Embryonic facial prominence (tissue), 1 donor: ENCODE measurements around the gene TCAP.

Experiments used
- DNase-seq: peaks from one replicate; pipeline ENCODE4 v3.0.0-alpha.2; 2016; ENCODE audit errors: extremely low spot score

TCAP gene

DNA sequence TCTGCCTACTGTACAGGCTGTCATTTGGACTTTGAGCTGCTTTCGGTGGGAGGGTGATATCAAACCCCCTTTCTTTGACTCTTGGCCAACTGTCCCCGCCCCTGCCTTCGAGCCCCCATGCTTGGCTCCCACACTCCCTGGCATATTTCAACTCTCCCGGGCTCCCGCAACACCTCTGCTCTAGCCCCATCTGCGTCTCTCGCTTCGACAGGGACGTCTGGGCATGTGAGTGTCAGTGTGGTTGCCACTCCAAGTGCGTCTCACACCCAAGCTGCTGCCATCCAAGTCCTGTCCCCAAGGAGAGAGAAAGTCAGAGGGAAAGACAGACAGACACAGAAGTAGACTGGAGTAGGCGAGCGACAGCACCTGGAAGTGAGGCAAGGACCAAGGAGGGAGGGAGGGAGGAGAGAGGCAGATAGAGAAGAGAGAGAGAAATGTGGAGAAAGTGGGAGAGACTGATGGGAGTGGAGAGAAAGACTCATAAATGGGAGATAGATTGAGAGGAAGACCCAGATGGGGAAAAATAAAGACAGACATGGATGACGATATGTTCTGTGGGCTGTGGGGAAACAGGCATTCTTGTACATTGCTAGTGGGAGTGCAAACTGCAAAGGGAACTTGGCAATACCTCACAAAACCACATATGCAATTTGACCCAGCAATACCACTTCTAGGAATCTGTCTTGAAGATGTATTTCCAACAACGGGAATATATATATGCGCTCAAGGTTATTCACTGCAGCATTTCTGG lies 16.4 kb upstream of the TCAP start:
- no peak for DNase-seq

DNA sequence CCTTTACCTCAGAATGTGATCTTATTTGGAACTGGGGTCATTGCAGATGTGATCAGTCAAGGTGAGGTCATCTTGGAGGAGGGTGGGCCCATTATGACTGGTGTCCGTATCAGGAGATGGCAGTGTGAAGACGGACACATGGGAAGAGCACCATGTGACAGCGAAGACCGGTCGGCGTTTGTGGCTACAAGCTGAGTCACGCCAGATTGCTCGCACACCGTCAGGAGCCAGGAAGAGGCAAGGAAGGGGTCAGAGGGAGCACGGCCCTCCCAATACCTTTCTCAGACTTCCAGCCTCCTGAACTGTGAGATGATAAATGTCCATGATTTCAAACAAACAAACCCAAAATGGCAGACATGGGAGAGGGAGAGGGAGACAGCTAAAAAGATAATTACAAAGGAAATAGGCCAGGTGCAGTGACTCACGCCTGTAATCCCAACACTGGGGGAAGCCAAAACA lies 15.0 kb upstream of the TCAP start:
- DNase-seq, result no peak

DNA sequence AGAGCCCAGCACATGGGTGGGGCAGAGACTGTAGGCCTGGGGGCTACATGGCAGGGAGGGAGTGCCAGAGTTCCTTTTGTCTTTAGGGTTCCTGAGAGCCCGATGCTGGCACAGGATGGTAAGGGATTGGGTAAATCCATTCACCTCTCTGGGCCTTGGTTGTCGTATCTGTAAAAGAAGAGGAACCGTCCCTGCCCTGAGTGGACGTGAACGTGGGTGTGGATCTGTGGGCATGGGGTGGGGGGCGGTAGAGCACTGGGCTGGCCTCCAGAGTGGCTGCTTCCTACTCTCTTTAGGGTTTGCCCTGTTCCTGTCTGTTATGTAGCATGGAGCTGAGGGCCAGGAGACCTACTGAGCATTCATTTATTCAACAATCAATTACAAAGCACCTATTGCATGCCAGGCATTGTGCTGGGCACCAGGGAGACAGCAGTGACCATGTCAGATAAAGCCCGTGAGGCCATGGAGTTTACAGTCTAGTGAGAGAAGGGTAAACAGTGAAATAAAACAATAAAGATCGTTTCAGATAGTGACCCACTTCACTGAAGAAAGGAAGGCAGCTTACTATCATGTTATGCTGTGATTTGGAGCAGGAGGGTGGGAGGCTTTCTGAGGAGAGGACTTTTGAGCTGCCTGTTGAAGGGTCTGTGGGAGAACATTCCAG lies 13.1 kb upstream of the TCAP start:
- DNase-seq, result no peak

DNA sequence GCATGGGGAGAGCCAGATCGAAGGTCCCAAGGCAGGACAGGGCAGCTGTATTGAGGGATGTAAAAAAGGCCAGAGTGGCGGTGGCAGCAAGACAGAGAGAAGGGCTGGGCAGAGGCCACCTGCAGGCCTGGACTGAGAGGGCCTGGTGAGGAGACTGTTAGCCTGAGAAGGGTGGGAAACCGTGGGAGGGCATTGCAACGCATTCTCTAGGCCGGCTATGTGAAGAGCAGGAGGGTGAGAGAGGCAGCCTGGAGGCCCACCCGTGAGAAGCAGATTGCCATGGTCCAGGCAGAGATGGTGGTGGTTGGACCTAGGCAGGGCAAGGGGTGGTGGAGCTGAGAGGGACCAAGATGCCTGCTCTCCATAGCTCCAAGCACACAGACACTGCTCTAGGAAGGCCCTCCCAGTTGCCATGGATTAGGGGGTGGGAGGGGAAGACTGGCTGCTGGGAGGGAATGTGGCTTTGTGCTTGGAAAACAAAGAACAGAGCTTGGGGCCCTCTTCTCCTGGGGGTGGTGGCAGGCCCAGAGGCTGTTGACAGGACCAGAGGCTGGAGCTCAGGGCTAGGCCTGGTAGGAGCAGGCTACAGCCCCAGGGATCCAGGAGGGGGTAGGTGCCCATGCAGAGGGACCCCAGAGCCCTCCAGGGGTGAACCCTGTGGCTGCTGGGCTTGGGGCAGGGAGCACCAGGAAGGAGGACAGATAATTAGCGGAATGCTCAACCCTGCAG lies 12.4 kb upstream of the TCAP start:
- DNase-seq, result no peak

DNA sequence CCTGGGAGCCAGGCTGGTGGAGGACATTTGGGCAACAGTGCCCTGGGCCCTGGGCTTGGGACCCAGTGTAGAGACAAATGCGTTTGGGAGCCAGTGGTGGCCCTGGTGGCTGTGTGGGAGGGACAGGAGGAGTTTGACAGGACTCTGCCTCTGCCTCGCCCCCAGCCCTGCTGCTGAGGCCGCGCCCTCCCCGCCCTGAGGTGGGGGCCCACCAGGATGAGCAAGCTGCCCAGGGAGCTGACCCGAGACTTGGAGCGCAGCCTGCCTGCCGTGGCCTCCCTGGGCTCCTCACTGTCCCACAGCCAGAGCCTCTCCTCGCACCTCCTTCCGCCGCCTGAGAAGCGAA lies 11.9 kb upstream of the TCAP start:
- DNase-seq, result no peak

DNA sequence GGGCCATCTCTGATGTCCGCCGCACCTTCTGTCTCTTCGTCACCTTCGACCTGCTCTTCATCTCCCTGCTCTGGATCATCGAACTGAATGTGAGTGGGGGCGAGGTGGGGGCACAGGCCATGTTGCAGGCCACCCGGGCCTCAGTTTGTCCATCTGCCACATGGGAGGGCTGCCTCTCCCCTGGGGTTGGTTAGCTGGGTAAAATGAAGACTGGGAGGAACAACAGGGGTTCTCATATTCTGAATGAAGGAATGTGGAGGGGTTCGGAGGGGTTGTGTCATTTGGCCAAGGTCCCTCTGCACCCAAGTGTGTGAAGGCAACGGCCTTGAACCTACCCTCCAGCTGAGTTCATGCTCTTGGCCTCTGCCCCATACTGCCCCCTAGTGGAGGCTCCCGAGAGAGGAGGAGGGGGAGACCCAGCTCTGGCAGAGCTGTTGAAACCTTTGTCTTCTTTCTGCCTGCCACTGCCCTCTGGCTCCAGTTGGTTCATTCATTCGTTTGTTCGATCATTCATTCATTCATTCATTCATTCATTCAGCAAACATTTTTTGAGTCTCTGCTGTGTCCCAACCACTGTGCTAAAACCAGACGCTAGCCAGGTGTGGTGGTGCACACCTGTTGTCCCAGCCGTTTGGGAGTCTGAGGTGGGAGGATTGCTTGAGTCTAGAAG lies 11.4 kb upstream of the TCAP start:
- DNase-seq, result no peak

DNA sequence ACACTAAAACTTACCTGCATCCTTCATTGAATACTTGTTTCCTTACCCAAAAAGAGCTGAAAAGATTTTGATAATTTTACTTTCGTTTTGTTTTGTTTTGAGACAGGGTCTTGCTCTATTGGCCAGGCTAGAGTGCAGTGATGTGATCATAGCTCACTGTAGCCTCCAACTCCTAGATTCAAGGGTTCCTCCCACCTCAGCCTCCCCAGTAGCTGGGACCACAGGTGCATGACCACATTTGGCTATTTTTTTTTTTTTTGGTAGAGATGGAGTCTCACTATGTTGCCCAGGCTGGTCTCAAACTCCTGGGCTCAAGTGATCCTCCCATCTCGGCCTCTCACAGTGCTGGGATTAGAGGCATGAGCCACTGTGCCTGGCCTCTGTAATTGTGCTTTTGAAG lies 10.0 kb upstream of the TCAP start:
- no peak for DNase-seq

DNA sequence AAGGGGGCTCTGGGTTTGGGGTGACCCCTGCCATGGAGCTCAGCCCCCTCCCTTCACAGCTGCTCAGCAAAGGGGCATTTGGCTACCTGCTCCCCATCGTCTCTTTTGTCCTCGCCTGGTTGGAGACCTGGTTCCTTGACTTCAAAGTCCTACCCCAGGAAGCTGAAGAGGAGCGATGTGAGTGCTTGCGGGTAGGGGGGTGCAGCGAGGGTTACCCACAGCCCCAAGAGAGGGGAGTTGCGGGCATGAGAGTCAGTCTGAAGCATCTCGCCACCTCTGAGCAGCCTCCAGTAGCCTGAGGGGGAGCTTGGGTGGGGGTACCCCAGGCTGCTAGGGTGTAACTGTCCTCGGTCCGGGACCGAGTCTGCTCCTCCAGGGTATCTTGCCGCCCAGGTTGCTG lies 6.8 kb upstream of the TCAP start:
- DNase-seq, result no peak

DNA sequence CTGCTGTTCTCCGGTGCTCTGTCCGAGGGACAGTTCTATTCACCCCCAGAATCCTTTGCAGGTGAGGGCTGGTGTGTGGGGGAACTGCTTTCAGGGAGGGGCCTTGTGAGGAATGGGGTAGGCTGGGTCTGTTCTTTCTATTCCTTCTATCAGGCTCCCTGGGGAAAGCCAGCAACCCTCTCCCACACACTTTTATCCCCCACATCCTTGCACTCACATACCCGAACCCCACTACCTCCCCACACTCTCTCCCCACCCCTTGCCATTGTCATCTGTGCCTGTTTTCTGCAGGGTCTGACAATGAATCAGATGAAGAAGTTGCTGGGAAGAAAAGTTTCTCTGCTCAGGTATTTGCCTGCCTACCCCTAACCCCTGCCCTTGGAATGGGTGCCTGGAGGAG lies 6.4 kb upstream of the TCAP start:
- no peak for DNase-seq

DNA sequence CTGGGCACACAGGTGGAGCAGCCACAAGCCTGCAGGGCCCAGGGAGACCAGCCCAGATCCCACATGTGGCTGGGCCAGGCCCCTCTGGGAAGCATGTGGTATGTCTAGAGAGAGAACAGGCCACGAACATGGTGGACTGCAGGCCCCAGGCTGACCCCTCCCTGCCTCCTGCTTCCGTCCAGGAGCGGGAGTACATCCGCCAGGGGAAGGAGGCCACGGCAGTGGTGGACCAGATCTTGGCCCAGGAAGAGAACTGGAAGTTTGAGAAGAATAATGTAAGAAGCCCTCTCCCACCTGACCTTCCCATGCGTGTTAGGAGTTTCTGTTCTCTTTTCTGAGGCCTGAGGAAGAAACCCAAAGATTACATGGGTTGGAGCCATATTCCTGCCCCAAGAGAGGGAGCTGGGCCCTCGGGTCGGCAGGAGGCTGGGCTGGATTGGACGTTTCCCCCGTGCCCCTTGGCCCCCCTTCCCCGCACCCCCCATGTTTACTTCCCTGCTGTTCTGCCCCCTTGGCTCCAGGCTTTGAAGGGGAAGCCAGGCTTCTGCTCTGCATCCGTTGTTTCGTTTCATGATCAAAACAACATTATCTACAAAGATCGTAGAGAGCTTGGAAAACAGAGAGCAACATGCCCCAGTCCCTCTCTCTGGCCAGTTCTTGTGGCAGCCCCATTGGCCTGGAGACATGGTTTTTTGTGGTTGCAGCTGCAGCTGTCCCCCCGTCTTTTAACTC lies 5.7 kb upstream of the TCAP start:
- no peak for DNase-seq

DNA sequence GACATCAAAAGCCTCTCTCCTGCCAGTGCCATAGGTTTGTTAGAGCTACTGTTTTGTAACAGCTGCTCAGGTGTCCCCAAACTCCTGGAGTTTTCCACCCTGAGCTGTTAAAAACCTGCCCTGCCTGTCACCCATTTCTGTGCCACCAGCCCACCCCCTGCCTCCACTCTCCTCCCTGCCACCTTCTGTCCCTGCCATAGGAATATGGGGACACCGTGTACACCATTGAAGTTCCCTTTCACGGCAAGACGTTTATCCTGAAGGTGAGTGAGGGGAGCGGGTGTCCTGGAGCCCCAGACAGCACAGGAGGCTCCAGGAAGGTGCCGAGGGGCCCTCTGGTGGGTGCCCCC lies 5.2 kb upstream of the TCAP start:
- no peak for DNase-seq

DNA sequence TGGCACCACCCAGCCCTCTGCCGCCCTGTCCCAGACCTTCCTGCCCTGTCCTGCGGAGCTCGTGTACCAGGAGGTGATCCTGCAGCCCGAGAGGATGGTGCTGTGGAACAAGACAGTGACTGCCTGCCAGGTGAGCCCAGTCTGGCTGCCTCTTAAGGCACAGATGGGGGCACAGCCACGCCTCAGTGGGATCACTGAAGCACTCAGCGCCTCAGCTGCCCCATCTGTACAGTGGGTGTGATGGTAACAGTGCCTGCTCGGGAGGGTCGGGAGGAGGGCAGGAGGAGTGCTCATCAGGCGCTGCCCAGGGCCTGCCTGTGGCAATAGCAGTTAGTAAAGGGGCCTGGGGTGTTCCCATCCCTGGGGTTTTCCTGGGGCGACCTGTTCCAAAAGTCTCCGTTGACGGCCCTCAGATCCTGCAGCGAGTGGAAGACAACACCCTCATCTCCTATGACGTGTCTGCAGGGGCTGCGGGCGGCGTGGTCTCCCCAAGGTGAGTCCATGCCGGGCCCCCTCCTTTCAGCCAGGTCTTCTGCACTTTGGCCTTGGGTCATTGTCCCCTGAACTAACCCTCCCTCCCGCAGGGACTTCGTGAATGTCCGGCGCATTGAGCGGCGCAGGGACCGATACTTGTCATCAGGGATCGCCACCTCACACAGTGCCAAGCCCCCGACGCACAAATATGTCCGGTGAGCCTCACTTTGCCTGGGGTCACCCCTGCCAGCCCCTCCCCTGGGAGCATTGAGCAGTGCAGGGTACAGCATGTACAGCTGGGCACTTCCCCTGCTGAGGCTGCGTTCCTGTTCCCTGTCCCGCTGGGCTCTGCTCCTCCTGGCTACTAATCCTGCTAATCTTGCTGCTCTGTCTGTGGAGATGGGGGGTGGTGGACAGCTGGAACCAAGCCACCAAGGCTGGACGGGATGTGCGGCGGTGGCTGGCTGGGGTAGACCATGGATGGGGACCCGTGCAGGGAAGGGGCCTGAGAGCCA lies 4.5 kb upstream of the TCAP start:
- no peak for DNase-seq

DNA sequence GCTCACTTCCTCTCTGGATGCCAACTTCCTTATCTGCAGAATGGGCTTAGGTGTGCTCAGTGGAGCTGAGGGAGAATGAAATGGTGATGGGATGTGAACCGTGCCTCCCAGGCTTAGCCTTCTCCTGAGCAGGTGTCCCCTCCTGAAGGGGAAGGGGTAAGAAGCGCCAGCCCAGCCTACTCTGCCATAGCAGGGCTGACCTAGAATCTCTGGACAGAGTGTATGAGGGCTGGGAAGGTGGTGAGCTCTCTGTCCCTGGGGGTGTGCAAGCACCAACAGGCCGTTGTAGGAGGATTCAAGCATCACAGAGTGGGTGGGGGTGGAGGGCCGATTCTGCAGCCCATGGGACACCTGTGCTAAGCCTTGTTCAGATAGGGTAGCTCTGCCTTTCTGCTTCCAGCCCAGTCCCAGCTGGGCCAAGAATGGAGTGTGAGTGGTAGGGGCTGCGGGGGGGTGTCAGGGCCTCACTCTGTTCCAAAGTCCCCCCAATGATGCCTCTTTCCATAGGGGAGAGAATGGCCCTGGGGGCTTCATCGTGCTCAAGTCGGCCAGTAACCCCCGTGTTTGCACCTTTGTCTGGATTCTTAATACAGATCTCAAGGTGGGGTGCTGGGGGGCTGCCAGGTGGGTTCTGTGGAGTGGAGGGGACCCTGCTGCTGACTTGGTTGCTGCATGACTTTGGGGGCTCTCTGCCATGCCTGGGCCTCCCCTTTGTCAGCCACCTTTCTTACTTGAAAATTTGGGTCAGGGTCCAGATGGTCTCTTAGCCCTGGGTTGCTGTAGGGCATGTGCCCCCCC lies 3.2 kb upstream of the TCAP start:
- DNase-seq, result no peak

DNA sequence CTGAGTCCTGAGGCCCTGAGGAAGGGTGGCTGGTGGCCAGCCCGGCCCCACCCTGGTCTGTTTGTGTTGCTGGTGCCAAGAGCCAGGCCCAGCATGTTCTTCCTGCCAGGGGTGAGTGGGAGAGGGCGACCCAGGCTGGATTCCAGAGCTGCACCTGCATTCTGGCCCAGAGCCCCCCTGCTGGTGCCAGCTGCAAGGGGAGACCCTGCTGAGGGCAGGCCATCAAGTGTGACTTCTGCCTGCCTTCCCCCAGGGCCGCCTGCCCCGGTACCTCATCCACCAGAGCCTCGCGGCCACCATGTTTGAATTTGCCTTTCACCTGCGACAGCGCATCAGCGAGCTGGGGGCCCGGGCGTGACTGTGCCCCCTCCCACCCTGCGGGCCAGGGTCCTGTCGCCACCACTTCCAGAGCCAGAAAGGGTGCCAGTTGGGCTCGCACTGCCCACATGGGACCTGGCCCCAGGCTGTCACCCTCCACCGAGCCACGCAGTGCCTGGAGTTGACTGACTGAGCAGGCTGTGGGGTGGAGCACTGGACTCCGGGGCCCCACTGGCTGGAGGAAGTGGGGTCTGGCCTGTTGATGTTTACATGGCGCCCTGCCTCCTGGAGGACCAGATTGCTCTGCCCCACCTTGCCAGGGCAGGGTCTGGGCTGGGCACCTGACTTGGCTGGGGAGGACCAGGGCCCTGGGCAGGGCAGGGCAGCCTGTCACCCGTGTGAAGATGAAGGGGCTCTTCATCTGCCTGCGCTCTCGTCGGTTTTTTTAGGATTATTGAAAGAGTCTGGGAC lies 2.4 kb upstream of the TCAP start:
- DNase-seq, result no peak

DNA sequence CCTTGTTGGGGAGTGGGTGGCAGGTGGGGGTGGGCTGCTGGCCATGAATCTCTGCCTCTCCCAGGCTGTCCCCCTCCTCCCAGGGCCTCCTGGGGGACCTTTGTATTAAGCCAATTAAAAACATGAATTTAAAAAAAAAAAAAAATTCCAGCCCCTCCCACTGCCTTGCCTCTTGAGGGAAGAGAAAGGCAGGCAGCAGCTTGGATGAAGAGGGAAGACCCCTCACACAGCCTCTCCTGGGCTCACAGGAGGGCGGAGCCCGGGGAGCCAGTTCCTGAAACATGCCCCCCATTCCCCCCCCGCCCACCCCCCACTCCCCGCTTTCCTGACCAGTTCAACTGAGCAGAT lies 1.8 kb upstream of the TCAP start:
- no peak for DNase-seq

DNA sequence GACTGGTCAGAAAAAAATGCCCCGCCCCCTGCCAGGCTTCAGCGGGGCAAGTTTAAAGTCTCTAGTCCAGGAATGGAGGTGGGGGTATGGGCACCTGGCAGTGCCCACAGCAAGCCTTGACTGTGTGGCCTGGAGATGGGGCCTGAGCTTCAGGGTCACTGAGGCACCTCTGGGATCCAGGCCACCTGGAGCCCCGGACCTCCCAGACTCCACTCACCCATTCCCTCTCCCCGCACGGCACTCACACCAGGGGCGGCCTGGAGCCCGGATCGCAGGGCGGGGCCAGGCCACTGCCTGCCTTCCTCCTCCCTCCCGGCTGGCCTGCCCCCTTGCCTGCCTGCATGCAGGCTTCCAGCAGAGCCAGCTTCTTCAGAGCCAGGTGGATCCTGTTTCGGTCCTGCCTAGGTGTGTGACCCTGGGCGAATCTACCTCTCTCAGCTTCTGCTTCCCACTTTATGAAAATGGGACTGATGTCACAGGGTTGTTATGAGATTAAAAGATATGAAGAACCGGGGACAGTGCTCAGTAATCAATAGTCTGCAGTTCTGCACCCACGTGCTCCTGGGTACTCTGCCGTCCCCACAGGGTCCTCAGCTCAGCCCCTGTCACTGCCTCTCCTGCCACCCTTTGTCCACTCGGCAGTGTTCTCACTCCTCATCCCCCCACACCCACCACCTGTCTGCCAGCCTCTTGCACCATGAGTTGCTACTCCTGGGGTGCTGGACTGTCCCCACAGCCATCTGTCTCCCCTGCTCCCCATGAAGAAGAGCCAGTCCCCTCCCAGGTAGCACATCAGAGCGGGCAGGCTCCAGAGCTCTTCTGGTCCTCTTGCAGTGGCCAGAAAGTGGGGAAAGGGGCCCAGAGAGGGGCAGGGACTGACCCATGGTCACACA lies 1.2 kb upstream of the TCAP start:
- DNase-seq, result no peak

DNA sequence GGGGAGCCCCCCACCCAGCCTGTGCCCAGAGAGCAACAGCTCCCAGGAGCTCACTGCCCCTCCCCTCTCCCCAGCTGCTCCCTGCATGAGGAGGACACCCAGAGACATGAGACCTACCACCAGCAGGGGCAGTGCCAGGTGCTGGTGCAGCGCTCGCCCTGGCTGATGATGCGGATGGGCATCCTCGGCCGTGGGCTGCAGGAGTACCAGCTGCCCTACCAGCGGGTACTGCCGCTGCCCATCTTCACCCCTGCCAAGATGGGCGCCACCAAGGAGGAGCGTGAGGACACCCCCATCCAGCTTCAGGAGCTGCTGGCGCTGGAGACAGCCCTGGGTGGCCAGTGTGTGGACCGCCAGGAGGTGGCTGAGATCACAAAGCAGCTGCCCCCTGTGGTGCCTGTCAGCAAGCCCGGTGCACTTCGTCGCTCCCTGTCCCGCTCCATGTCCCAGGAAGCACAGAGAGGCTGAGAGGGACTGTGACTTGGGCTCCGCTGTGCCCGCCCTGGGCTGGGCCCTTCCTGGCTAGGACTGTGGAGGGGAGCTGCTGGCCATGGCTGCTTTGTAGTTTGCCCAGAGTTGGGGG lies 584 bp downstream of the TCAP start:
- DNase-seq, result no peak

DNA sequence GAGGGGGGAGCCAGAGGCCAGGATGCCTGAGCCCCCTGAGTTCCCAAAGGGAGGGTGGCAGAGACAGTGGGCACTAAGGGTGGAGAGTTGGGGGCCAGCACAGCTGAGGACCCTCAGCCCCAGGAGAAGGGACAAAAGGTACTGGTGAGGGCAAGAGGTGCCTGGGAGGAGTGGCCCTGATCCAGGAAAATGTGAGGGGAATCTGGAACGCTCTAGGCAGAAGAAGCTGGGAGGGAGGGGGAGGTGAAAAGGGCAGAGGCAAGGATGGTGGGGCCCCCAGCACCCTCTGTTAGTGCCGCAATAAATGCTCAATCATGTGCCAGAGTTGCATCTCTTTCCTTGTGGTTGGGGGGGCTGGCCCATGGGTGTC lies 1.1 kb downstream of the TCAP start:
- no peak for DNase-seq
